Measurements from ENCODE around the gene FNIP2. TPM values are rescaled to one million over a fixed set of nuclear protein-coding genes. Genes with fewer than 3 reads are reported as not detected.
"Not testable (repeated sequence)": the region's sequence is repeated elsewhere in the genome, so short reads cannot be mapped to it uniquely, and the experiment has no call there.

FNIP2 gene
- total and polyA plus RNA-seq, 2 experiments from 2014 or later, result 1.8 to 22.4 TPM

- no peaks in the 10 kb centered on the region for H3K9me3 ChIP-seq (ENCODE audit: low read depth)
- H3K27me3 ChIP-seq (replicated peaks; ENCODE audit: insufficient read depth), result no peaks in the 10 kb centered on the region
- H3K36me3 ChIP-seq (ENCODE audit: low read depth), result no peaks in the 10 kb centered on the region
- DNase-seq, result peak; percentile 85
- 57 to 62% methylated on average over 3 of the region's 3 CpGs for WGBS, 2 experiments (ENCODE audit: low coverage in 1 of 2, low lambda C conversion rate in 2 of 2, missing lambda C conversion rate in 2 of 2)
- no peaks in the 10 kb centered on the region for H3K79me2 ChIP-seq (ENCODE audit: insufficient read depth)
- H4K20me1 ChIP-seq (ENCODE audit: insufficient read depth), result no peaks in the 10 kb centered on the region
- H3K9ac ChIP-seq, result no peak overlapping the region
- H3K27ac ChIP-seq, result peak overlapping the region; percentile 64
- no peak overlapping the region for H3K4me3 ChIP-seq
- H2AFZ ChIP-seq, result no peak overlapping the region
- no peaks in the 10 kb centered on the region for H3K9me2 ChIP-seq (ENCODE audit: insufficient read depth)
- H3K4me2 ChIP-seq (ENCODE audit: unreplicated experiment), result peak overlapping the region; percentile 17
- TF ChIP-seq EZH2phosphoT487 (IDR thresholded peaks at IDR 0.05; ENCODE audit: insufficient read depth, low read depth), result no peak
- no peak for TF ChIP-seq EZH2 (IDR thresholded peaks at IDR 0.05; ENCODE audit: insufficient read depth, poor library complexity, severe bottlenecking)
- peaks cover 17% of the 10 kb centered on the region; the same call in 1 of the 2 replicates for H3F3A ChIP-seq (ENCODE audit: insufficient read depth)
- peaks cover 25% of the 10 kb centered on the region for H3K4me1 ChIP-seq (ENCODE audit: insufficient read depth)
- in situ Hi-C loops (cut with MboI), result no loop called here
Measured at GRCh38 chr4:158750379-158750778, 18.4 kb upstream of the FNIP2 start.

DNA sequence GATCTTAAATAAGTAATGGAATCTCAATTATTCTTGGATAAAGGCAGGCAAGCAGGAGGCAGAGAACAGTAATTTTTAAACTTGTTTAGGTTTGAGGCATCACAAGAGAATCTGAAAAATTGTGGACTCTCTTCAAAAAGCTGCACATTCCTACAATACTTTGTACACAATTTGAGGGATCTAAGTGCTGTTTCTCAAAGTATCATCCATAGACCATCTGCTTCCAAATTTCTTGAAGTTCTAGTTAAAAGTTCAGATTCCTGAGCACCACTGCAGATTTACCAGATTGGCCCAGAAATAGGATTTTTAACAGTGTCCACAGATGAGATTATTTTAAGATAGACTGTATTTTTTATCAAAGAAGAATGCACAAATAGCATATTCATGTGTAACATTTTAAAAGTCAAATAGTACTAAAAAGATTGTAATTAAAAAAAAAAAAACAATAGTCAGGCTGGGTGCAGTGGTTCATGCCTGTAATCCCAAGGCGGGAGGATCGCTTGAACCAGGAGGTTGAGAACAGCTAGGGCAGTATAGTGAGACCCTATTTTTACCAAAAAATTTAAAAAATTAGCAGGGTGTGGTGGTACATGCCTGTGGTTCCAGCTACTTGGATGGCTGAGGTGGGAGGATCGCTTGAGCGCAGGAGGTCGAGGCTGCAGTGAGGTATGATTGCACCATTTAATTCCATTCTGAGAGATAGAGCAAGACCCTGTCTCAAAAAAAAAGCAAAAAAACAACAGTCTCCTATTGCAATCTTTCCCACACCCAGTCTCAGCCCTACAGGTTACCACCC lies 14.2 kb upstream of the FNIP2 start:
- no peaks in the 10 kb centered on the region for H3K79me2 ChIP-seq (ENCODE audit: insufficient read depth)
- in situ Hi-C loops (cut with MboI), result no loop called here
- H3K9me3 ChIP-seq (ENCODE audit: low read depth), result no peaks in the 10 kb centered on the region
- H3K4me2 ChIP-seq (ENCODE audit: unreplicated experiment), result no peak overlapping the region
- no peak overlapping the region for H3K4me3 ChIP-seq
- peaks cover 35% of the 10 kb centered on the region for H3K4me1 ChIP-seq (ENCODE audit: insufficient read depth)
- H3F3A ChIP-seq (ENCODE audit: insufficient read depth), result peaks cover 17% of the 10 kb centered on the region; the same call in 1 of the 2 replicates
- H3K27me3 ChIP-seq (replicated peaks; ENCODE audit: insufficient read depth), result no peaks in the 10 kb centered on the region
- H3K9me2 ChIP-seq (ENCODE audit: insufficient read depth), result no peaks in the 10 kb centered on the region
- no peaks in the 10 kb centered on the region for H3K36me3 ChIP-seq (ENCODE audit: low read depth)
- H4K20me1 ChIP-seq (ENCODE audit: insufficient read depth), result no peaks in the 10 kb centered on the region
- DNase-seq, result peak; percentile 53
- H3K27ac ChIP-seq, result peak overlapping the region; percentile 13
- 77 to 87% methylated on average over 5 of the region's 5 CpGs for whole genome bisulfite sequencing, 2 experiments (ENCODE audit: low coverage in 1 of 2, low lambda C conversion rate in 2 of 2, missing lambda C conversion rate in 2 of 2)
- TF ChIP-seq EZH2 (IDR thresholded peaks at IDR 0.05; ENCODE audit: insufficient read depth, poor library complexity, severe bottlenecking) (no peak), EZH2phosphoT487 (IDR thresholded peaks at IDR 0.05; ENCODE audit: insufficient read depth, low read depth) (no peak)
- no peak overlapping the region for H2AFZ ChIP-seq
- H3K9ac ChIP-seq, result no peak overlapping the region

GRCh38 chr4:158755819-158756218 lies 13.0 kb upstream of the FNIP2 start:
- H3K79me2 ChIP-seq (ENCODE audit: insufficient read depth); H3K9me2 ChIP-seq (ENCODE audit: insufficient read depth); H3K36me3 ChIP-seq (ENCODE audit: low read depth); H4K20me1 ChIP-seq (ENCODE audit: insufficient read depth); H3K9me3 ChIP-seq (ENCODE audit: low read depth); H3K27me3 ChIP-seq (replicated peaks; ENCODE audit: insufficient read depth); in situ Hi-C loops (cut with MboI); H3K4me2 ChIP-seq (ENCODE audit: unreplicated experiment); H3K4me3 ChIP-seq; H3K9ac ChIP-seq; DNase-seq; H3K27ac ChIP-seq; H2AFZ ChIP-seq: not testable (repeated sequence)
- WGBS, 2 experiments (ENCODE audit: low coverage in 1 of 2, low lambda C conversion rate in 2 of 2, missing lambda C conversion rate in 2 of 2), result 83 to 91% methylated on average over 7 of the region's 7 CpGs
- H3F3A ChIP-seq (ENCODE audit: insufficient read depth), result peaks cover 17% of the 10 kb centered on the region; the same call in 1 of the 2 replicates
- H3K4me1 ChIP-seq (ENCODE audit: insufficient read depth), result peaks cover 31% of the 10 kb centered on the region

DNA sequence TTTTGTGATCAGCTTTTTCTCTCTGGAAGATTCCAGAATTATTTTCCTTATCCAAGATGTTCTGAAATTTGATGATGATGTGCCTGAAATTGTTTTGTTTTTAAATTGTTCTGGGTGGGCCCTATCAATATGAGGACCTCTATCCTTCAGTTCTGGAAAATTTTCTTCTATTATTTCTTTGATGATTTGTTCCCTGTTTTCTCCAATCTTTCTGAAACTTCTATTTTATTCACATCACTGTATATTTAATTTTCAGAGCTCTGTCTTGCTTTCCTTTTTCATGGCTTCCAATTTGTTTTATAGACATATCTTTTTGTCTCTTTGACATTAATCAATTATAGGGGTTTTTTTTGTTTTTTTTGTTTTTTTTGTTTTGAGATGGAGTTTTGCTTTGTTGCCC lies 12.2 kb upstream of the FNIP2 start:
- Histone ChIP-seq H3K9ac (no peak overlapping the region), H3K79me2 (ENCODE audit: insufficient read depth) (no peaks in the 10 kb centered on the region), H3K9me3 (ENCODE audit: low read depth) (no peaks in the 10 kb centered on the region), H3K27me3 (replicated peaks; ENCODE audit: insufficient read depth) (no peaks in the 10 kb centered on the region), H3K27ac (no peak overlapping the region), H3K4me3 (no peak overlapping the region), H3K4me1 (ENCODE audit: insufficient read depth) (peaks cover 28% of the 10 kb centered on the region), H3K9me2 (ENCODE audit: insufficient read depth) (no peaks in the 10 kb centered on the region), H3K4me2 (ENCODE audit: unreplicated experiment) (no peak overlapping the region), H3K36me3 (ENCODE audit: low read depth) (no peaks in the 10 kb centered on the region), H4K20me1 (ENCODE audit: insufficient read depth) (no peaks in the 10 kb centered on the region), H2AFZ (no peak overlapping the region), H3F3A (ENCODE audit: insufficient read depth) (peaks cover 17% of the 10 kb centered on the region; the same call in 1 of the 2 replicates)
- in situ Hi-C loops (cut with MboI), result no loop called here
- no peak for DNase-seq
- TF ChIP-seq EZH2 (IDR thresholded peaks at IDR 0.05; ENCODE audit: insufficient read depth, poor library complexity, severe bottlenecking) (no peak), EZH2phosphoT487 (IDR thresholded peaks at IDR 0.05; ENCODE audit: insufficient read depth, low read depth) (no peak)
